Bronchial epithelial cell (primary cell): ENCODE results near the gene EXOC5. TPM values are rescaled to one million over a fixed set of nuclear protein-coding genes. Genes with fewer than 3 reads are reported as not detected.

Source experiments
- DNase-seq: peaks from one replicate; pipeline ENCODE4 v3.0.0-alpha.2; 2010; ENCODE audit warnings: low read depth
- FAIRE-seq: peaks from 2 replicates; lab custom pipeline; 2011; peaks lifted over from hg19 to GRCh38; lab: Jason Lieb, UNC
- H3K27me3 ChIP-seq: 2 replicates; pipeline ENCODE4 v1.5.1; 2011; ENCODE audit warnings: low read length; ENCODE audit not compliant: control insufficient read depth, insufficient read depth
- H3K36me3 ChIP-seq: 2 replicates; pipeline ENCODE4 v1.5.1; 2011; ENCODE audit warnings: low read length; ENCODE audit not compliant: control insufficient read depth, insufficient read depth
- H3K4me3 ChIP-seq: 2 replicates; pipeline ENCODE4 v1.5.1; 2011; ENCODE audit warnings: mild to moderate bottlenecking, low read depth, low read length, control low read depth
- total RNA-seq: library from RNA; depleted of rRNA; stranded (reverse); fragments of >200 nt; gene quantifications from 2 replicates; pipeline ENCODE4 v1.2.1, GENCODE V29; 2014
- TF ChIP-seq, protein P1 (sequence below): IDR thresholded peaks from 2 replicates; pipeline ENCODE4 v1.5.1; 2011; ENCODE audit warnings: mild to moderate bottlenecking, moderate library complexity, low read length, control low read depth, inconsistent platforms; ENCODE audit not compliant: insufficient read depth, severe bottlenecking

The EXOC5 gene
- total RNA-seq, 1 donor from 2014 or later, result 35.0 TPM

DNA sequence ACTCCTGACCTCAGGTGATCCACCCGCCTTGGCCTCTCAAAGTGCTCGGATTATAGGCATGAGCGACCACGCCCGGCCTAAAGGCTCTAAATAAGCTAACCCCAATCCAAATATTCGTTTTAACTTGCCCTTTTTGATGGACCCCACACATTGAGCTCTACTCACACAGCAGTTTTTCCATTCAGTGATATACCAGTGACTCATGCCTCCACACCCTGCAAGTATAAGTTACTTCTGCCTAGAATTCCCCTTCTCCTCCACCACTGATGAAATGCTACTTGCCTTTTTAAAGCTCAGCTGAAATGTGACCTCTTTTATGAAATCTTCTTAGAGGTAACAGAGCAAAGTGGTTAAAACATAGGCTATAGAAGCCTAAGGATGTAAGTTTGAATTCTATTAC is 68.8 kb downstream of the EXOC5 start:
- no peaks in the 10 kb centered on the region for H3K36me3 ChIP-seq
- DNase-seq (peak; percentile 71), FAIRE-seq (no peak)
- TF ChIP-seq, protein P1, sequence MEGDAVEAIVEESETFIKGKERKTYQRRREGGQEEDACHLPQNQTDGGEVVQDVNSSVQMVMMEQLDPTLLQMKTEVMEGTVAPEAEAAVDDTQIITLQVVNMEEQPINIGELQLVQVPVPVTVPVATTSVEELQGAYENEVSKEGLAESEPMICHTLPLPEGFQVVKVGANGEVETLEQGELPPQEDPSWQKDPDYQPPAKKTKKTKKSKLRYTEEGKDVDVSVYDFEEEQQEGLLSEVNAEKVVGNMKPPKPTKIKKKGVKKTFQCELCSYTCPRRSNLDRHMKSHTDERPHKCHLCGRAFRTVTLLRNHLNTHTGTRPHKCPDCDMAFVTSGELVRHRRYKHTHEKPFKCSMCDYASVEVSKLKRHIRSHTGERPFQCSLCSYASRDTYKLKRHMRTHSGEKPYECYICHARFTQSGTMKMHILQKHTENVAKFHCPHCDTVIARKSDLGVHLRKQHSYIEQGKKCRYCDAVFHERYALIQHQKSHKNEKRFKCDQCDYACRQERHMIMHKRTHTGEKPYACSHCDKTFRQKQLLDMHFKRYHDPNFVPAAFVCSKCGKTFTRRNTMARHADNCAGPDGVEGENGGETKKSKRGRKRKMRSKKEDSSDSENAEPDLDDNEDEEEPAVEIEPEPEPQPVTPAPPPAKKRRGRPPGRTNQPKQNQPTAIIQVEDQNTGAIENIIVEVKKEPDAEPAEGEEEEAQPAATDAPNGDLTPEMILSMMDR, result no peak
- H3K27me3 ChIP-seq, result no peaks in the 10 kb centered on the region
- H3K4me3 ChIP-seq, result no peak overlapping the region

DNA sequence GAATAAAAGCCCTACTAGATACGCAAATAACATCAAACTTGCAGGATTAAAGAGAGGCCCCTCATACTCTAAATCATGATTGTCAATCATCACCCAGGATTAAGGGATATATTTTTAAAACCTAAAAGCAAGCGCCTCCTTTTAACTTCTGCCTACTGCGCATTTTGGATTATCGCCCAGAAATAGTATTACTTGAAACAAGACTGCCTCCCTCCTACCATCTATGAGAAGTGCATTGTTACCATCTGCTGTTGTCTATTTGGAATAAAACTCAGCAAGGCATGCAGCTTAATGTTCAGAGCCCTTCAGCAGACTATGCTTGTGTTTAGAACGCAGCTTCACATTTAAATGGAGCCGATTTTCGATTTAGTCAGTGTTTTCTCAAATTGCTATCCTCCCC is 79.6 kb downstream of the EXOC5 start:
- FAIRE-seq (no peak), DNase-seq (peak; percentile 25)
- H3K27me3 ChIP-seq, result no peaks in the 10 kb centered on the region
- TF ChIP-seq, protein P1, result peak; percentile 19
- H3K4me3 ChIP-seq, result no peak overlapping the region
- H3K36me3 ChIP-seq, result no peaks in the 10 kb centered on the region

DNA sequence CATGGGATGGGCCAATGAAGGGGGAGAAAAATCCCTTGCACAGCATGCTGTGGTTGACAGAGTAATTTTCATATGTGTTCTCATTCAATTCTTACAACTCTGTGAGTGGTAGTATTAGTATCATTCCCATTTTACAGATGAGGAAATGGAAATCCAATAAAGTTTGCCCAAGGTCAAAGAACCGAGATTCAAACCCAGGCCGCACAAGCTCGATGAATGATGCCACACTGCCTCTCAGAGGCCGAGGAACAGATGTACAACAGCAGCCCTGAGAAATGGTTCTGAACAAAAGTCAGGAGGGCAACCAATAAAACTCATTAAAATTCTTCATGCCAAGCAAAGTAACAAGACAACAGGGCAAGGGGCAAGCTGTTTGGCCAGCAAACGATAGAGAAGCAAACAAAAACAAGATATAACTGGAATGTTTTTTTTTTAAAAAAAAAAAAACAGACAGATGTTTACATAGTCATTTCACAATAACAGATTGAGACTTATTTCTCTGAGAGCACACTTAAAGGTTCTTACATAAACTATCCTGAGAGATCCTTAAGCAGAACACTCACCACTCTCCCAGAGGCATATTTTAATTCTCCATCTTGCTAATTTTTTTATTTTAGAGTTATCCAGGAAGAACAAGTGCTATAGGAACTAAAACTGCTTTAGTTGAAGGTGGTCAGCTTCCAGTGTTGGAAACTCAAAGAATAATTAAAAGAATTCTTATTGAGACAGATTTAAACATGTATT is 85.8 kb downstream of the EXOC5 start:
- TF ChIP-seq, protein P1, result peak; percentile 42
- H3K4me3 ChIP-seq, result no peak overlapping the region
- FAIRE-seq (no peak), DNase-seq (peak; percentile 13)
- no peaks in the 10 kb centered on the region for H3K27me3 ChIP-seq
- H3K36me3 ChIP-seq, result no peaks in the 10 kb centered on the region

DNA sequence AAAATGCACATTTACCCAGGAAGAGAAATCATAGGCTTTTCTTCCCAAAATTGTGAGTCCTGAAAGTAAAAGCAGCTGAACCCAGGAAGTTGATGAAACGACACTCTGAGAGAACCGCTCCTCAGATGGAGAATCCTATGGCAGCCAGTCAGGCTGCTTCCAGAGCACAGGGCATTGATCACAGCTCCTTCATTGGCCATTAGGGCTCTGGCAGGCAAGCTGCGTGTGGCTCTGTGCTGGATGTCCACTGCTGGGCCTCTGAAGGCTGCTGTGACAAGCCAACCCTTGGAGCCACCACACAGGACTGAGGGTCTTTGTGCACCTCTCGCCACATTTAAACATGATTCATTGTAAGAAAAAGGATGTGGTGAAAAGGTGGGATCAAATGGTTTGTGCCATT is 89.4 kb downstream of the EXOC5 start:
- H3K27me3 ChIP-seq, result no peaks in the 10 kb centered on the region
- H3K4me3 ChIP-seq, result no peak overlapping the region
- TF ChIP-seq, protein P1, result no peak
- no peak for FAIRE-seq
- DNase-seq, result no peak
- H3K36me3 ChIP-seq, result no peaks in the 10 kb centered on the region

DNA sequence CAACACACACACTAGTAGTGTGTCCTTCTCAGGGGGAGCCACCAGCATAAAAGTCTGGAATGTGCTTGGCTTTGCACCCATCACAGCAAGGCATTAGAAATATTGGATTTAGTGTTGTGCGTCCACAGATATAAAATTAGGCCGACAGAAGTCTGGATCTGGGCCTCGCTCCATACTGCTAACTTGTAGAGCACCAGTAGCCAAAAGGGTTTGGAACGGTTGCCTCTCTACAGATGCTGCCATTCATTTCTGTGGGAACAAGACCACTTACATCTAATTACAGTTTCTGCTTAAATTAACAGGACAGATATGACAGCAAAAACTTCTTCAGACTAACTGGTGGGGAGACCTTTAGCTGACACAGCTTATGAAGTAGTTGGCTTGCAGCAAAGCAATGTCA is 94.2 kb downstream of the EXOC5 start:
- DNase-seq, result no peak
- H3K27me3 ChIP-seq, result no peaks in the 10 kb centered on the region
- TF ChIP-seq, protein P1, result no peak
- no peak for FAIRE-seq
- H3K4me3 ChIP-seq, result no peak overlapping the region
- H3K36me3 ChIP-seq, result no peaks in the 10 kb centered on the region

DNA sequence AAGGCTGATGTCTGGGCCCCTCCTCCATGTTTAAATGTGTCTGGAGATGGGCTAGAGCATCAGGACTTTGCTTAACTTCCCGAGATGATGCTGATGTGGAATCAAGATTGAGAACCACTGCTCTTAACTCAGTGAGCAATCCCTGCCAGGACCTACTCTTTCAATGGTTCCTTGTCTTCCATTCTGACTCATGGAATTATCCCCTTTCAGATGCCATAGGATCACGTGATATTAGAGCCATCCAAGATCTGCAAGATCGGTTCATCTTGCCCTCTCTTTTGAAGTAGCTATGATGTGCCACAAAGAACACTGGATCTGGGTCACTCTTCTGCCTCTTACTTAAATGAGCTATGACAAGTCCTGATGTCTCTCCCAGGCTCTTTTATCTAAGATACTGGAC is 96.8 kb downstream of the EXOC5 start:
- TF ChIP-seq, protein P1, result no peak
- Histone ChIP-seq H3K4me3 (no peak overlapping the region), H3K27me3 (no peaks in the 10 kb centered on the region), H3K36me3 (no peaks in the 10 kb centered on the region)
- no peak for FAIRE-seq
- no peak for DNase-seq
